Gastrocnemius medialis (tissue), 4 donors: ENCODE data around the gene HDAC4. TPM values are rescaled to one million over a fixed set of nuclear protein-coding genes. Genes with fewer than 3 reads are reported as not detected.
A peak's percentile ranks its signal among the peaks of the same experiment; 100 is the strongest.

Experiments used
- ATAC-seq, 2 donors: fragments of 150-250 bp; one replicate each; pipeline ENCODE4 v1.9.1; 2016
- DNase-seq, 2 donors: peaks; one replicate each; pipeline ENCODE4 v3.0.0-alpha.2; 2019
- H3K27ac ChIP-seq, 4 donors: fragments of 200-600 bp; sonication (generic); 1 replicate in 1 of 4; 2 replicates in 3 of 4; pipeline ENCODE4 v1.5.1; 2016 to 2018; ENCODE audit warnings: mild to moderate bottlenecking in 2 of 4, moderate library complexity in 1 of 4
- H3K27me3 ChIP-seq, 3 donors: fragments of 200-600 bp; sonication (generic) in 2 of 3; 1 replicate in 1 of 3; 2 replicates in 2 of 3; pipeline versions ENCODE4 v1.5.1 to v1.6.0; 2016 to 2019; ENCODE audit warnings: mild to moderate bottlenecking in 1 of 3, moderate library complexity in 1 of 3
- H3K36me3 ChIP-seq, 2 donors: fragments of 200-600 bp; sonication (generic) in 1 of 2; one replicate each; pipeline ENCODE4 v1.5.1; 2017 to 2018
- H3K4me1 ChIP-seq, 2 donors: fragments of 200-600 bp; sonication (generic) in 1 of 2; one replicate each; pipeline ENCODE4 v1.5.1; 2016 to 2017; ENCODE audit warnings: mild to moderate bottlenecking in 2 of 2
- H3K4me3 ChIP-seq, 4 donors: fragments of 200-600 bp; sonication (generic) in 3 of 4; 1 replicate in 1 of 4; 2 replicates in 3 of 4; pipeline ENCODE4 v1.5.1; 2016 to 2019; ENCODE audit warnings: mild to moderate bottlenecking in 2 of 4
- H3K9me3 ChIP-seq, 3 donors: fragments of 200-600 bp; sonication (generic) in 2 of 3; 1 replicate in 1 of 3; 2 replicates in 2 of 3; pipeline ENCODE4 v1.5.1; 2016 to 2019
- CTCF ChIP-seq, 5 experiments: fragments of 450-650 bp in 3 of 5; fragments of 200-600 bp in 2 of 5; sonication (generic) in 2 of 5; IDR thresholded peaks in 4 of 5; conservative IDR thresholded peaks in 1 of 5; 1 replicate in 4 of 5; 2 replicates in 1 of 5; pipeline ENCODE4 v1.5.1; 2016 to 2019; ENCODE audit warnings: antibody characterized with exemption in 5 of 5, mild to moderate bottlenecking in 3 of 5, moderate library complexity in 3 of 5
- POLR2A ChIP-seq, 2 donors: fragments of 450-650 bp; IDR thresholded peaks; one replicate each; pipeline ENCODE4 v1.6.1; 2017; ENCODE audit warnings: antibody characterized with exemption in 2 of 2, mild to moderate bottlenecking in 2 of 2, moderate library complexity in 2 of 2
- in situ Hi-C, 4 donors: fragments of 200-750 bp; cut with MboI; loops; one replicate each; pipeline versions ENCODE4 v1.15.0 to v1.8.0; 2017; ENCODE audit warnings: low sequenced_read_pairs in 4 of 4
- intact Hi-C: fragments of 100-400 bp; cut with DNase I; formaldehyde crosslinking; loops from one replicate; pipeline ENCODE4 v1.15.1; 2023; ENCODE audit warnings: low total_unique reads
- total RNA-seq, 4 donors: library from RNA; depleted of rRNA; stranded (reverse); fragments of >200 nt; gene quantifications; one replicate each; pipeline versions ENCODE4 v1.1.0 to v1.2.3, GENCODE V29; 2016

The HDAC4 gene
- total RNA-seq, 4 donors from 2014 or later, result 23.6 to 257 (median 119) TPM

GRCh38 chr2:239139566-239139965 lies 261.3 kb downstream of the HDAC4 start:
- H3K27ac ChIP-seq, result peak overlapping the region in 1 of 4 donors; percentile 8
- TF ChIP-seq POLR2A (IDR thresholded peaks at IDR 0.05), result no peak
- TF ChIP-seq CTCF (IDR thresholded peaks at IDR 0.05 in 4 of 5, conservative IDR thresholded peaks at IDR 0.05 in 1 of 5), result no peak
- intact Hi-C loops, result no loop called here
- H3K36me3 ChIP-seq, result peaks cover 0 to 90% of the 10 kb centered on the region in 2 donors
- H3K9me3 ChIP-seq, result no peaks in the 10 kb centered on the region
- H3K27me3 ChIP-seq, result no peaks in the 10 kb centered on the region
- ATAC-seq (no peak), DNase-seq (no peak)
- no peak overlapping the region for H3K4me3 ChIP-seq
- in situ Hi-C loops, result no loop called here
- no peaks in the 10 kb centered on the region for H3K4me1 ChIP-seq

- DNase-seq (no peak), ATAC-seq (no peak)
- H3K27me3 ChIP-seq, result no peaks in the 10 kb centered on the region
- no peaks in the 10 kb centered on the region for H3K9me3 ChIP-seq
- intact Hi-C loops, result no loop called here
- in situ Hi-C loops, result no loop called here
- no peaks in the 10 kb centered on the region for H3K4me1 ChIP-seq
- H3K4me3 ChIP-seq, result no peak overlapping the region
- TF ChIP-seq CTCF (IDR thresholded peaks at IDR 0.05 in 4 of 5, conservative IDR thresholded peaks at IDR 0.05 in 1 of 5) (no peak), POLR2A (IDR thresholded peaks at IDR 0.05) (no peak)
- H3K36me3 ChIP-seq, result peaks cover 0 to 90% of the 10 kb centered on the region in 2 donors
- H3K27ac ChIP-seq, result peak overlapping the region in 3 of 4 donors; percentile 8 to 20 (median 13)
Measured at GRCh38 chr2:239139101-239139500, 261.7 kb downstream of the HDAC4 start.

GRCh38 chr2:239138610-239139009 lies 262.2 kb downstream of the HDAC4 start:
- ATAC-seq, result no peak
- intact Hi-C loops, result no loop called here
- Histone ChIP-seq H3K9me3 (no peaks in the 10 kb centered on the region), H3K36me3 (peaks cover 0 to 93% of the 10 kb centered on the region in 2 donors), H3K27me3 (no peaks in the 10 kb centered on the region), H3K27ac (peak overlapping the region in 3 of 4 donors; percentile 13 to 20 (median 20)), H3K4me3 (no peak overlapping the region), H3K4me1 (no peaks in the 10 kb centered on the region)
- in situ Hi-C loops, result no loop called here
- no peak for DNase-seq
- no peak for TF ChIP-seq POLR2A (IDR thresholded peaks at IDR 0.05)
- no peak for TF ChIP-seq CTCF (IDR thresholded peaks at IDR 0.05 in 4 of 5, conservative IDR thresholded peaks at IDR 0.05 in 1 of 5)

- DNase-seq (no peak), ATAC-seq (no peak)
- Histone ChIP-seq H3K27ac (peak overlapping the region in 1 of 4 donors; percentile 20), H3K9me3 (no peaks in the 10 kb centered on the region), H3K27me3 (no peaks in the 10 kb centered on the region), H3K4me1 (no peaks in the 10 kb centered on the region), H3K4me3 (no peak overlapping the region), H3K36me3 (peaks cover 0 to 93% of the 10 kb centered on the region in 2 donors)
- in situ Hi-C loops, result no loop called here
- TF ChIP-seq POLR2A (IDR thresholded peaks at IDR 0.05), result no peak
- intact Hi-C loops, result no loop called here
Measured at GRCh38 chr2:239137898-239138283, 262.9 kb downstream of the HDAC4 start.

GRCh38 chr2:239137165-239137897 lies 263.5 kb downstream of the HDAC4 start:
- ATAC-seq (no peak), DNase-seq (no peak)
- TF ChIP-seq POLR2A (IDR thresholded peaks at IDR 0.05) (no peak), CTCF (IDR thresholded peaks at IDR 0.05 in 4 of 5, conservative IDR thresholded peaks at IDR 0.05 in 1 of 5) (no peak)
- in situ Hi-C loops, result no loop called here
- no peaks in the 10 kb centered on the region for H3K9me3 ChIP-seq
- no peak overlapping the region for H3K27ac ChIP-seq
- H3K36me3 ChIP-seq, result peaks cover 0 to 93% of the 10 kb centered on the region in 2 donors
- H3K4me3 ChIP-seq, result no peak overlapping the region
- intact Hi-C loops, result no loop called here
- H3K4me1 ChIP-seq, result no peaks in the 10 kb centered on the region
- H3K27me3 ChIP-seq, result no peaks in the 10 kb centered on the region
